Measurements from ENCODE around the gene CAMK4.

DNA sequence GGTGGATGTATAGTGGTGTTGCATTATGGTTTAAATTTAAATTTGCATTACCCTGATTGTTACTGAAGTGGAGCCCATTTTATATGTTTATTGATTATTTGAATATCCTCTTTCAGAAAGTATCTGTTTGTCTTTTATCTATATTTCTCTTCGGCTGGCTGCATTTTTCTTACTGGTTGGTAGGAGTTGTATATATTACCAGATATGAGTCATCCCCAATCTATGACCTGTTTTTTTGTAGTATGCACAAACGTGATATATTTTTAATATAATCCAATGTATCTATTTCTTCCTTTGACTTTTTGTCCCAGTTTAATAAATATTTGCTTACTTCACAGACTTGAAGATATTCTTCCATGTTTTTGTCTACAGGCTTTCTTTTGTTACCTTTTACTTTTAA lies 29.3 kb upstream of the CAMK4 start:
- TF ChIP-seq CTCF (conservative IDR thresholded peaks at IDR 0.05) (no peak), EZH2 (IDR thresholded peaks at IDR 0.05; ENCODE audit: low read depth) (no peak)

Data from PC-9 (cell line).